GM08714 (cell line): Measurements from ENCODE around the gene TFF1.
"Not testable (repeated sequence)": the region's sequence is repeated elsewhere in the genome, so short reads cannot be mapped to it uniquely, and the experiment has no call there.

Experiments used
- H3K4me3 ChIP-seq: fragments of 200-500 bp; sonication (Bioruptor generic); 2 replicates; pipeline ENCODE4 v1.5.1; 2014; ENCODE audit warnings: mild to moderate bottlenecking, low read length, inconsistent platforms
- ZNF274 ChIP-seq: IDR thresholded peaks from 2 replicates; pipeline ENCODE4 v1.6.1; 2012; ENCODE audit warnings: mild to moderate bottlenecking, low read depth, low read length

Gene TFF1

DNA sequence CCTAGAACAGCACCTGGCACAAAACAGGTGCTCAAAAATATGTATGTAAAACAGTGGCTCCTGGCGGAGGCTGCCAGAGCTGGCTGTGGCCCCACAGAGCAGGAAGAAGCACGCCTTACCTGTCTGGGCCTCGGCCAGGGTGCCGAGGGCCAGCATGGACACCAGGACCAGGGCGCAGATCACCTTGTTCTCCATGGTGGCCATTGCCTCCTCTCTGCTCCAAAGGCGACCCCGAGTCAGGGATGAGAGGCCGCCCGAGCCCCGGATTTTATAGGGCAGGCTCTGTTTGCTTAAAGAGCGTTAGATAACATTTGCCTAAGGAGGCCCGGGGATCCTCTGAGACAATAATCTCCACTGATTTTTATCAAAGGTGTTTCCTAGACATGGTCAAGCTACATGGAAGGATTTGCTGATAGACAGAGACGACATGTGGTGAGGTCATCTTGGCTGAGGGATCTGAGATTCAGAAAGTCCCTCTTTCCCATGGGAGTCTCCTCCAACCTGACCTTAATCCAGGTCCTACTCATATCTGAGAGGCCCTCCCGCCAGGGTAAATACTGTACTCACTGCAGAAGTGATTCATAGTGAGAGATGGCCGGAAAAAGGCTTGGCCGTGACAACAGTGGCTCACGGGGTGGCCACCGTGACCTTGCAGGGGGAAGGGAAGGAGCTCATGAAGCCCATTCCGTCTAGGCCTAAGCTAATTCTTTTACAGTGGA is at the start of gene TFF1:
TSS of gene TFF1 (minus strand) at position 244 of the 719 bp plus-strand sequence. CDS start at position 204, 40 bp downstream.
- no peak for TF ChIP-seq ZNF274
- no peak within 1 kb of the TSS for H3K4me3 ChIP-seq

DNA sequence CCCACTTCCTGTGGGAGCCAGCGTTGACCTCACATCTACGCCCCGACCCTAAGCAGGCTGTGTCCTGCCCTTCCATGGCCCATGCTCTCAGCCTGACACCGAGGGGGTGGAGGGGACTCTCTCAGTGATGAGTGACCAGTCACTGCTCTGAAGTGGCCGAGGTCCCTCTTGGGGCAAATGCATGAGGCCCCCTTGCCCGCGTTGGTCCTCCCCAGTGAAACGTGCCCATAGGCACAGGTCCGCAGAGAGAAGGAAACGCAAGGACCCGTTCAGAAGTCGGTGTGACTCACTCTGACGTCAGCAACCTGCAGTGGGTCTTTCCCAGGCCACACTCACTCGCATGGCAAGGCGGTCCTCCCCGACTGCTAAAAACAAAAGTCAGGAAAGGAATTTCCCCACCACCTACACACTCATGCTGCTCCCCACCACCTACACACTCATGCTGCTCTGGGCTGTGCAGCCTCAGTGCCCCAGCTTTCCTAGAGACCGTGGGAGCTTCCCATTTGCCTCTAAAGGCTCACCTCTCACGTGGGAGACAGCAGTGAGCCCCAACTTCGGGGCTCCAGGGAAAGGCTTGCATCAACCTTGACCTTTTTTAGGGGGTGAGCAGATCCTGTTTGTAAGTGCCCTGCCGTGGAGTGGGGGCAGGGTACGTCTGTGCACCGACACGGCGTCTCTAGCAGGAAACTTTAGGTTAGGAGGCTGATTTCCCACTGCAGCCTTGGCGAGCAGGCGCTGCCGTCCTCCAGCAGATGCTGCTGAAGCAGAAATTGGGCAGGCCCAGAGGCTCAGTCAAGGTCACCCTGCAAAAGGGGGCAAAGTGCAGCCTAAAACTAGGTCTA is 48.8 kb upstream of the TFF1 start:
- H3K4me3 ChIP-seq: no peak overlapping the region; the same call in 1 of the 2 replicates
- no peak for TF ChIP-seq ZNF274

DNA sequence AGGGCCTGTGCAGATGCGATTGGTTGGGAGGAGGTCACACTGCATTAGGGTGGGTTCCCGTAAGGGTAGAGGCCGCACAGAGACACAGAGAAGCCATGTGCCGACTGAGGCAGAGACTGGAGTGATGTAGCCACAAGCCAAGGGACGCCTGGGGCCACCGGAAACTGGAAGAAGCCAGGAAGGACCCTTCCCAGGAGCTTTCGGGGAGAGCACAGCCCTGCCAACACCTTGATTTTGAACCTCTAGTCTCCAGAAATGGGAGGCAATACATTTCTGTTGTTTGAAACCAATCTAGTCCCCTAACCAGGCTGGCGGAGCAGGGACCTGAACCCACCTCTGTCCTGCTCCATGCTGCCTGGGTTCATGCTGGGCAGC is 48.2 kb upstream of the TFF1 start:
- no peak for TF ChIP-seq ZNF274
- H3K4me3 ChIP-seq: no peak overlapping the region

DNA sequence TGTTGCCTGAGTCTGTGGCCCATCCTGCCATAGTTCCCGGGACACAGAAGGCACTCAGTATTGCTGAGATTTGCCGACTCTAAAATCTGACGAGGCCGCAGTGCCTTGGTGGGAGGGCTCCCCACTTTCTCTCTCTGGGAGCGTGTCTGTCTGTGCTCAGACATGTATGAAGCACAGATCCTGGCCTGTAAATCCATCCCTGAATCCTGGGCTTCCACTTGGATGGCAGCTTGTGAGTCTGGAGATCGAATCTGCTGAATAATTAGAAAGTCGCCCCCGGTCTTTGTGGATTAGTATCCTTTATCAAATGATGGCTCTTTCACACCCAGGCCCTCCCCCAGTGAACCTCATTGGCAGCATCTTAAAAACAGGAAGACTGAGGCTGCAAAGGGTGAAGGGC is 47.7 kb upstream of the TFF1 start:
- no peak overlapping the region for H3K4me3 ChIP-seq
- no peak for TF ChIP-seq ZNF274

DNA sequence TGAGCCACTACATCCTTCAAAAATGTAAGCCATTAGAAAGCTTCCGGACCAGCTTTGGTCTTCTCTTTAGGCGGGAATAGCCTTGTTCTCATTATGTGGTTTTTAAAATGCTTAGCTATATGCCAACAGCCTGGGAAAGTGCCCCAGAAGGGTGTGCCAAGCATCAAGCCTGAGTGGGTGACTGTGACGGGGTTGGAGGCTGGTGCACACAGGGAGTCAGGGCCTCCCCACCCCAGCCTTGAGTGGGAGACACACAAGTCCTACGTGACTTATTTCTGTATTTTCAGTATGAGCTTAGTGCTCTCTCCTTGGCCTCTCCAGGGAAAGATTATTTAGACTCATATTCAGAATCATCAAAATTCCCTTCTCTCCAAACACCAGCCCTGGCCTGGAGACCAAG is 47.2 kb upstream of the TFF1 start:
- no peak overlapping the region for H3K4me3 ChIP-seq
- no peak for TF ChIP-seq ZNF274

DNA sequence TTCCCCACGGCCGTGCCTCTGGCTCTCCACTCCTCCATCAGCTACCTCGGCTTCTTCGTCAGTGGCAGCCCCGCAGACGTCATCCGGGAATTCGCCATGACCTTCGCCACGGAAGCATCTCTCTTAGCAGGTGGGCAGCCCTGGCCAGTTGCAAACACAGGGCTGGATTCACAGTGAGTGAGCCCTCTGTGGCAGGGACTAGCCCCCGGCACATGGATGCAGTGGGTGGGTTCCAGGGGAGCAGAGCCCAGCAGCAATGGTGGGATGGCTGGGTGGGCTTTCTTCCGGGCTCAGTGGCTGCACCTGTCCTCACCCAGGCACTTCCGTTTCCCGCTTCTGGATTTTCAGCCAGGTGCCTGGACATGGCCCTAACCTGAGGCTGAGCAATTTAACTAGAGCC is 46.8 kb upstream of the TFF1 start:
- H3K4me3 ChIP-seq: no peak overlapping the region
- no peak for TF ChIP-seq ZNF274

DNA sequence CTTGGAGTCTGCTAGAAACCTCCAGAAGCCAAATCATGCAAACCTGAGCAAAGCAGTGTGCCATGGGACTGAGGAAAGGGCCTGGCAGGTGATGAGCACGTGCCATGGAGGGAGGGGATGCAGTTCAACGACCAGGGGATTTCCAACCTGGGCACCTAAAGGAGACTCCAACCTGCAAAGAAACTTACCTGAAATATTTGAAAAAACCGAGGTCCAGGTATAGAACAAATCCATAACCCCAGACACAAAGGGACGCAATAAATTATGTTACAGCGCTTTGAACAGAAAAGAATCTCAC is 46.2 kb upstream of the TFF1 start:
- H3K4me3 ChIP-seq: no peak overlapping the region
- no peak for TF ChIP-seq ZNF274

DNA sequence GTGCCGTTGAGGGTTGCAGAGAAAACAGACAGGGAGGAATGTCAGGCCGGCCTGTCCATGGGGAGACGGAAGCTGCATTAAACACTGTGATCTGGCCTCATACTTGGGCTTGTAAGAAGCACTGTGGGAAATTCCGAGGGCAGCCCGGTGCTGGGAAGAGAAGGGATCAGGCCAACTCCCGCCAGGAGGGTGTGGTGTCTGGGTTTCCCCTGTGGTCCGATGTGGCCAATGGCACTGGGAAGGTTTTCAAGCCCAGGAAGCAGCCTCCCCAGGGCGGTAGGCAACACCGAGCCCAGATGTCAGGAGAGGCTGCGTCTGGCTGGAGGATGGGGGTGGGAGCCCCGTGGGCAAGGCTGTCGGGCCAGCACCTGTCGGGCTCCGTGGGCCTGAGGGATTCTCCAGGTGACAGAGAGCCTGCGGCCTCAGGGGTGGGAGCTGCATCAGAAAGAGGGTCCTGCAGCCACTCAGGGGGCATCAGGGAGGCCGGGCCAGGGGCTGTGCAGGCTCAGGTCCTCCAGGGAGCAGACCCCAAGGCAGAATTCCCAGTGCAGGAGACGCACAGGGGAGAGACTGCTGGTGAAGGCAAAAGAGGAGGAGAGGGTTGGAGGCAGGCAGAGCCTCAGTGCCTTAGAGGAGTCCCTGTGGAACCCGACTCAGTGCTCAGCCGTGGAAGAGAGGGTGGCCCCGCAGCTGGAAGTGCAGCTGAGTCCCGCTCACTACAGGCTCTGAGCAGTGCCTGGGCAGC is 45.7 kb upstream of the TFF1 start:
- TF ChIP-seq ZNF274: no peak
- no peak overlapping the region for H3K4me3 ChIP-seq

DNA sequence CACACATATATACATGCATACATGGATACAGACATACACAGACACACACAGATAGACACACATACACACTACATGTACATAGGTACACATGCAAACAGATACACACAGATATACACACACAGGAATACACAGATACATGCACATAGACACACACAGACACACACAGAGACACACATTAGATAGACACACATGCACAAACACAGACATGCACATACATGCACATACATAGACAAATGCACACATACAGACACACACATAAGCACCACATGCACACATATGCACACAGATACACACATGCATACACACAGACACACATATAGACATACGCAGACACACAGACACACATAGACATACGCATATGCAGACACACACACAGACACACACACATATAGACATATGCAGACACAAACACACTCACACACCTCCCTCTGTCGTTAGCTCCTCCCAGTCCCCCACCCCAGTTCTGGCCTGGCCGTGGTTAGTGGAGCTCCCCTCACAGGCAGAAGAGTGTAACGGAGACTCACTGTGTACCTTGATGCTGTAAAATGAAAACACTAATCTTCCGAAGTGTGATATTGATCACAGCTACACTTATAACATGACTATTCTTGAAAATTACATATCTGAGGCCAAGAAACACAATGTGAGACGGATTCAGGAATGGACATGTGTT is 45.0 kb upstream of the TFF1 start:
- TF ChIP-seq ZNF274: no peak

DNA sequence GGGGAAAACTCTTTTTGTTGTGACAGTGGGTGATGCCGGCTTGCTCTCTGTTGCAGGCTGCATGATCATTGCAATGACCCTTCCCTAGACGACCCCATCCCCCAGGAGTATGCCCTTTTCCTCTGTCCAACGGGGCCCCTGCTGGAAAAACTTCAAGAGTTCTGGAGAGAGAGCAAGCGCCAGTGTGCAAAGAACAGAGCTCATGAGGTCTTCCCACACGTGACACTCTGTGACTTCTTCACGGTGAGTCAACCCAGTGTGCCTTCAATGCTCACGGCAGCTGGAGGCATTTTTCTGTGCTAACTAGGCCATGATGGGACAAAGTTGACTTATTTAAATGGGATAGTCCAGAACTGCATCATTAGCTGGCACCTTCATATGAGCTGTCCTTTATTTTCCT is 43.0 kb upstream of the TFF1 start:
- H3K4me3 ChIP-seq: no peak overlapping the region
- TF ChIP-seq ZNF274: no peak

More for the DNA sequence above, 45.0 kb upstream of the TFF1 start:
- H3K4me3 ChIP-seq: no peak overlapping the region

DNA sequence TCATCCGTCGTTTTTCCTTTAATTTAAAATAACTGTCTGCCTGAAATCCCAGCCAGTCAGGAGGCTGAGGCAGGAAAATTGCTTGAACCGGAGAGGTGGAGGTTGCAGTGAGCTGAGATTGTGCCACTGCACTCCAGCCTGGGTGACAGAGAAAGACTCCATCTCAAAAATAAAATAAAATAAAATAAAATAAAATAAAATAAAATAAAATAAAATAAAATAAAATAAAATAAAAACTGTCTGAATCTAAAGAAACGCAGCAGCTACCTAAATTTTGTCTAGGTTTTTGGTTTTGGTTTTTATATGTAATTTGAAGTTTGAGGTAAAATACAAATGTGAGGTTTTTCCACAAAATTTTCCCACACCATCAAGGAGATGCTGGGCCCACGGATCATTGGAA is 42.4 kb upstream of the TFF1 start:
- not testable (repeated sequence) for H3K4me3 ChIP-seq

DNA sequence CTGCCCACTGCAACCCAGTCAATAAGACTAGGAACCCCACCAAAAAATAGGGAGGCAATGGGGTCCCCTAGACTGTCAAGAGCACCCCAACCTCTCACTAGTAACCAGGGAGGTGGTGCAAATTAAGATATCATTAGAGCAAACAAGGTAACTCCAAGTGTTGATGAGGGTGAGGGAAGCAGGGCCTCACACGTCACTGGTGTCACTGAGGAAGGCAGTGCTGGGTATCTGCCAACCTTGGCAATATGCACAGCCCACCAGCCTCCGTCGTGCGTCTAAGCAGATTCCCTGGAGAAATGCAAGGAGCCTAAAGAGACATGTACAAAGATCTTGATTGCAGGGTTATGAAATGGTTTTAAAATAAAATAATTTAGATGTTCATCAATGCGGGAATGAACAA is 41.1 kb upstream of the TFF1 start:
- H3K4me3 ChIP-seq: no peak overlapping the region
- TF ChIP-seq ZNF274: no peak

DNA sequence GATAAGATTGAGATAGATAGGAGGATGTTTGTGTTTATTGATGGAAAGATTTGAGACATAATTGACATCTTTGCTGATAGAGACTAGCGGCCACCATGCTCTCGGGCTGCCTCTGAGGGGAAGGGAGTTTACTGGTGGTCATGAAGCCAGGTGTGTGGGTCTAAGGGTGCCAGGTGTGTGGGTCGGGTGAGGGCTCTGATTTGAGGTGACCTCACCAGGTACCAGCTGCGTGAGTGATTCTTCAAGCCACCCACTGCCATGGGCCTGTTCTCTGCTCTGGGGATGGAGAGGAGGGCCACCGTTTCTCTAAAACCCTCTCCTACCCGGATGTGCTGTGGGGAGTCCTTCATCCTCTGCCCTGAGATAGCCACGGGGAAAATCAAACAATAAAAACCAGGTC is 40.5 kb upstream of the TFF1 start:
- no peak for TF ChIP-seq ZNF274
- H3K4me3 ChIP-seq: no peak overlapping the region

DNA sequence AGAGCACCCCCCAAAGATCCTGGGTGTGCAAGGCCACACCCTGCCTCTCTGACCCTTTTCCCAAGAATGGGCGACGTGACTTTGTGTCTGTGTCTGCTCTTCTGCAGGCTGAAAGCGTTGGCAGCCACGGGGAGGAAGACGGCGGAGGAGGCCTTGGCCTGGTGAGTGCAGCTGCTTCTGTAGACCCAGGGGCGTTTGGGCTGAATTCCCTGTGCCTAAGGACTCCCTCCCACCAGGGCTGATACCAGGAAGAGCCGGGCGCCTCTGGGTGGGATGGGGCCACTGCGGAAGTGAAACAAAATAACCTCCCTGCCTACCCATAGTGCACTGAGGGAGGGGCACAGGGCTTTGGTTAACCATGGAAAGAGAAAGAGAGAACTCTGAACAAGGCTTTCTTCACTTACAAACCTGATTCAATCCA is 39.9 kb upstream of the TFF1 start:
- no peak for TF ChIP-seq ZNF274

More for the DNA sequence above, 39.9 kb upstream of the TFF1 start:
- no peak overlapping the region for H3K4me3 ChIP-seq
